ENCODE data around the gene ATP9A.
A peak's percentile ranks its signal among the peaks of the same experiment; 100 is the strongest.

The ATP9A gene

GRCh38 chr20:51597389-51598231, 170.6 kb downstream of the ATP9A start:
- DNase-seq (ENCODE audit: low spot score), result no peak

- DNase-seq (ENCODE audit: low spot score), result no peak
Measured at GRCh38 chr20:51596668-51597388, 171.4 kb downstream of the ATP9A start.

- DNase-seq (ENCODE audit: low spot score), result no peak
Measured at GRCh38 chr20:51595744-51596143, 172.4 kb downstream of the ATP9A start.

- DNase-seq (ENCODE audit: low spot score), result peak; percentile 85
Measured at GRCh38 chr20:51595058-51595532, 173.1 kb downstream of the ATP9A start.

GRCh38 chr20:51594236-51595057, 173.7 kb downstream of the ATP9A start:
- no peak for DNase-seq (ENCODE audit: low spot score)

GRCh38 chr20:51593584-51593983, 174.6 kb downstream of the ATP9A start:
- no peak for DNase-seq (ENCODE audit: low spot score)

GRCh38 chr20:51592564-51592963, 175.6 kb downstream of the ATP9A start:
- DNase-seq (ENCODE audit: low spot score), result no peak

GRCh38 chr20:51591871-51592270, 176.3 kb downstream of the ATP9A start:
- no peak for DNase-seq (ENCODE audit: low spot score)

- DNase-seq (ENCODE audit: low spot score), result no peak
Measured at GRCh38 chr20:51588762-51589161, 179.4 kb downstream of the ATP9A start.

GRCh38 chr20:51587145-51587544, 181.0 kb downstream of the ATP9A start:
- DNase-seq (ENCODE audit: low spot score), result no peak

GRCh38 chr20:51586005-51586440, 182.2 kb downstream of the ATP9A start:
- no peak for DNase-seq (ENCODE audit: low spot score)

GRCh38 chr20:51585148-51585547, 183.0 kb downstream of the ATP9A start:
- DNase-seq (ENCODE audit: low spot score), result no peak

- no peak for DNase-seq (ENCODE audit: low spot score)
Measured at GRCh38 chr20:51584737-51585136, 183.5 kb downstream of the ATP9A start.

GRCh38 chr20:51584116-51584515, 184.1 kb downstream of the ATP9A start:
- no peak for DNase-seq (ENCODE audit: low spot score)

GRCh38 chr20:51583499-51583898, 184.7 kb downstream of the ATP9A start:
- no peak for DNase-seq (ENCODE audit: low spot score)

GRCh38 chr20:51583073-51583472, 185.1 kb downstream of the ATP9A start:
- no peak for DNase-seq (ENCODE audit: low spot score)

GRCh38 chr20:51581571-51581970, 186.6 kb downstream of the ATP9A start:
- no peak for DNase-seq (ENCODE audit: low spot score)

- no peak for DNase-seq (ENCODE audit: low spot score)
Measured at GRCh38 chr20:51579137-51579536, 189.1 kb downstream of the ATP9A start.

- no peak for DNase-seq (ENCODE audit: low spot score)
Measured at GRCh38 chr20:51578145-51578459, 190.1 kb downstream of the ATP9A start.

GRCh38 chr20:51577432-51578144, 190.6 kb downstream of the ATP9A start:
- DNase-seq (ENCODE audit: low spot score), result no peak

GRCh38 chr20:51575486-51575885, 192.7 kb downstream of the ATP9A start:
- no peak for DNase-seq (ENCODE audit: low spot score)

All from D341Med (cell line).